ENCODE results near the gene RALGDS. TPM values are rescaled to one million over a fixed set of nuclear protein-coding genes. Genes with fewer than 3 reads are reported as not detected.
A peak's percentile ranks its signal among the peaks of the same experiment; 100 is the strongest.
"Not testable (repeated sequence)": the region's sequence is repeated elsewhere in the genome, so short reads cannot be mapped to it uniquely, and the experiment has no call there.

RALGDS gene
- total RNA-seq, result 10 to 100 TPM; 44.8 to 53.0 (median 49.8) TPM

DNA sequence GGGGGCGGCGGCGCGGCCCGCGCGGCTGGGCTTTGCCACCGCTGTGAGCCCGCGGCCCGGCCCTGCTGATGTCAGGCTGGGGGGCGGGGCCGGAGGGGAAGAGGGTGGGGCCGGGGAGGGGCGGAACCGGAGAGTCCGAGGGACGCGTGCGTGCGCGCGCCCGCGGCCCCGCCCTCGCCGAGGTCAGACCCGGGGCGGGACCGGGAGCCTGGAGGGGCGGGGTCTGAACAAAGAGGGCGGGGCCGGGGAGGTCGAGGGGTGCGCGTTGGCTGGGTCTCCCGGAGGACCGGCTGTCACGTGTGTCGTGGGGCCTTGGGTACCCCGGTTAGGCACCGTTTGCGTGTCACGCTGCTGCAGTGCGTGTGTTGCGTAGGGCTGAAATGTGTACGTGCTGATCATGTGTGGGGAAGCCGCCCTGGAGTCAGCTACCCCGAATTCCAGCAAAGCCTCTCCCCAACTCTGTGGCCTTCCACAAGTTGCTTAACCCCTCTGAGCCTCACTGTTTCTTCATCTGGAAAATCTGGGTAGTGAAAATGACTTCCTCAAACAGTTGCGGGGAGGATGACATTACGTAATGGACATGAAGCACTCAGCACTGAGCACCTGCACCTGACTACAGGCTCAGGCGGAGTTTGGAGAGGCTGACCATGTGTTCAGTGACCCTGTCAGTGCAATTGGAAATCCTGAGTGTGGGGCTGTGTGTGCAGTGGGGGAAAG, at the start of gene RALGDS:
TSS of gene RALGDS (minus strand) at position 43 of the 717 bp plus-strand sequence. CDS start 86 bp downstream, outside the sequence.
- WGBS, 2 donors (ENCODE audit: low coverage in 1 of 2), result no CpG with 5 or more reads among the region's 53 CpGs
- Histone ChIP-seq H3K9me3 (no peaks in the 10 kb centered on the region), H3K27me3 (no peaks in the 10 kb centered on the region), H3K4me3 (peak within 1 kb of the TSS; percentile 62 to 84), H3K27ac (peak within 1 kb of the TSS; percentile 68 to 94 (median 91)), H3K4me1 (peaks cover 0 to 81% (median 48%) of the 10 kb centered on the region in 3 donors), H3K36me3 (no peaks in the 10 kb centered on the region)
- TF ChIP-seq POLR2AphosphoS5 (IDR thresholded peaks at IDR 0.05) (no peak), EP300 (IDR thresholded peaks at IDR 0.05) (no peak), POLR2A (IDR thresholded peaks at IDR 0.05) (no peak)
- TF ChIP-seq, protein P1, sequence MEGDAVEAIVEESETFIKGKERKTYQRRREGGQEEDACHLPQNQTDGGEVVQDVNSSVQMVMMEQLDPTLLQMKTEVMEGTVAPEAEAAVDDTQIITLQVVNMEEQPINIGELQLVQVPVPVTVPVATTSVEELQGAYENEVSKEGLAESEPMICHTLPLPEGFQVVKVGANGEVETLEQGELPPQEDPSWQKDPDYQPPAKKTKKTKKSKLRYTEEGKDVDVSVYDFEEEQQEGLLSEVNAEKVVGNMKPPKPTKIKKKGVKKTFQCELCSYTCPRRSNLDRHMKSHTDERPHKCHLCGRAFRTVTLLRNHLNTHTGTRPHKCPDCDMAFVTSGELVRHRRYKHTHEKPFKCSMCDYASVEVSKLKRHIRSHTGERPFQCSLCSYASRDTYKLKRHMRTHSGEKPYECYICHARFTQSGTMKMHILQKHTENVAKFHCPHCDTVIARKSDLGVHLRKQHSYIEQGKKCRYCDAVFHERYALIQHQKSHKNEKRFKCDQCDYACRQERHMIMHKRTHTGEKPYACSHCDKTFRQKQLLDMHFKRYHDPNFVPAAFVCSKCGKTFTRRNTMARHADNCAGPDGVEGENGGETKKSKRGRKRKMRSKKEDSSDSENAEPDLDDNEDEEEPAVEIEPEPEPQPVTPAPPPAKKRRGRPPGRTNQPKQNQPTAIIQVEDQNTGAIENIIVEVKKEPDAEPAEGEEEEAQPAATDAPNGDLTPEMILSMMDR (IDR thresholded peaks at IDR 0.05), result no peak
- peak; percentile 89 for ATAC-seq

DNA sequence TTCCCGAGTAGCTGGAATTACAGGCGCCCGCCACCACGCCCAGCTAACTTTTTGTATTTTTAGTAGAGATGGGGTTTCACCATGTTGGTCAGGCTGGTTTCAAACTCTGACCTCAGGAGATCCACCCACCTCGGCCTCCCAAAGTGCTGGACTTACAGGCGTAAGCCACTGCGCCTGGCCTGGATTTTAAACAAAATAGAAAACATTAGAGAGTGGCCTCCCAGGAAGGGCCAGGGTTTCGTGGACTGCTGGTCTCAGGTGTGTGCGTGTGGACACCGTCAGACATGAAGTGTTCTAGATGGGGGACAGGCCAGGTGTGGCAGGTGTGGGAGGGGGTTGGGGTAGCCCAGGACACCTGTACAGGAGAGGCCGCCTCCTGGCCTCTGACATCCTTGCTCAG, 49.7 kb upstream of the RALGDS start:
- whole genome bisulfite sequencing, 2 donors (ENCODE audit: low coverage in 1 of 2), result 85 to 90% methylated on average over 3 to 4 of the region's 11 CpGs

DNA sequence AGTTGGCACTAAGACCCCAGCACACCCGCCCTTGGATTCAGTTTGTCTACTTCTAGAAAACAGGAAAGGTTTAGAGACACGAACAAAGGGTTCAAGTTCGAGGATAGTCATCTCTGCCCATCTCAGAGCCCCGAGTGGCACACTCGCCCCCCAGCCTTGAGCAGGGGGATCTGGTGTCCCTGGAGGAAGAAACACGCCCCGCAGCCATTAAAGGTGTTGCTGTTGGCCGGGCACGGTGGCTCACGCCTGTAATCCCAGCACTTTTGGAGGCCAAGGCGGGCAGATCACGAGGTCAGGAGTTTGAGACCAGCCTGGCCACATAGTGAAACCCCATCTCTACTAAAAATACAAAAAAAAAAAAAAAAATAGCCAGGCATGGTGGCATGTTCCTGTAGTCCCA, 48.6 kb upstream of the RALGDS start:
- not testable (repeated sequence) for H3K4me3 ChIP-seq, ATAC-seq, H3K27ac ChIP-seq, H3K36me3 ChIP-seq, H3K4me1 ChIP-seq, H3K9me3 ChIP-seq
- peaks cover 15% of the 10 kb centered on the region for H3K27me3 ChIP-seq
- WGBS, 2 donors (ENCODE audit: low coverage in 1 of 2), result 90% methylated on average over 2 of the region's 12 CpGs; no CpG with 5 or more reads in 1 of the 2 donors

More for the DNA sequence above, 49.7 kb upstream of the RALGDS start:
- Histone ChIP-seq H3K27ac (no peak overlapping the region), H3K9me3 (no peaks in the 10 kb centered on the region), H3K4me3 (no peak overlapping the region), H3K4me1 (no peaks in the 10 kb centered on the region), H3K27me3 (peaks cover 15% of the 10 kb centered on the region), H3K36me3 (no peaks in the 10 kb centered on the region)
- TF ChIP-seq POLR2AphosphoS5 (IDR thresholded peaks at IDR 0.05) (no peak), POLR2A (IDR thresholded peaks at IDR 0.05) (no peak), EP300 (IDR thresholded peaks at IDR 0.05) (no peak)
- TF ChIP-seq, protein P1 (IDR thresholded peaks at IDR 0.05), result no peak
- no peak for ATAC-seq

DNA sequence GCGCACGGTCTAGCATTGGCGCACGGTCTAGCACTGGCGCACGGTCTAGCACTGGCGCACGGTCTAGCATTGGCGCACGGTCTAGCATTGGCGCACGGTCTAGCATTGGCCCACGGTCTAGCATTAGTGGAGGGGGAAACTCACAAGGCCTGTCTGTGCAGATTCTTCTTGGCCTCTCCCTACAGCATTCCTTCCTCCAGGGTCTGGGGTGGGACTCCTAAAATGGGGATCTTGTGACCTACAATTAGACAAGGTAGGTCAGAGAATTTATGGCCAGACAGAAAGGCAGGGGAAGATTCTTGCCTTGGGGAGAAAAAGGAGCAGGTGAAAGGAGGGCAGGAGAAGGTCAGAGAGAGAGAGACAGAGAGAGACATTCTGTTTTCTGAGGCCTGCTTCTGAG, 48.1 kb upstream of the RALGDS start:
- H3K9me3 ChIP-seq, result no peaks in the 10 kb centered on the region
- WGBS, 2 donors (ENCODE audit: low coverage in 1 of 2), result 80 to 94% methylated on average over 3 to 12 of the region's 13 CpGs
- no peaks in the 10 kb centered on the region for H3K36me3 ChIP-seq
- H3K4me3 ChIP-seq, result no peak overlapping the region
- H3K27ac ChIP-seq, result no peak overlapping the region
- TF ChIP-seq POLR2AphosphoS5 (IDR thresholded peaks at IDR 0.05), result no peak
- no peak for TF ChIP-seq EP300 (IDR thresholded peaks at IDR 0.05)
- TF ChIP-seq, protein P1 (IDR thresholded peaks at IDR 0.05), result no peak
- TF ChIP-seq POLR2A (IDR thresholded peaks at IDR 0.05), result no peak
- H3K27me3 ChIP-seq, result peaks cover 15% of the 10 kb centered on the region
- H3K4me1 ChIP-seq, result peaks cover 0 to 7% (median 2%) of the 10 kb centered on the region in 3 donors
- no peak for ATAC-seq

DNA sequence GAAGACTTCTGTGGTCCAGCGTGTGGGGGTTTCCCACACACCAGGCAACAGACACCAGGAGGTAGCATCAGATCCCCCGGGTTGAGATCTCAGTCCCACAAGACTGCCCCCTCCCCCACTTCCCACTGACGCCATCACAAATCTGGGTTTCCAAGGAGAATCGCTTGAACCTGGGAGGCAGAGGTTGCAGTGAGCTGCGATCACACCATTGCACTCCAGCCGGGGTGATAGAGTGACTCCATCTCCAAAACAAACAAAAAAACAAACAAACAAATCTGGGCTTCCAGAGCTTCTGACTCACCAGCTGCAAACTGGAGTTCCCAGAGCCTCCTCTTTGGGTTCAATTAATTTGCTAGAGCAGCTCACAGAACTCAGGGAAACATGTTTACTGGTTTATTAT, 47.4 kb upstream of the RALGDS start:
- Histone ChIP-seq H3K4me3 (no peak overlapping the region), H3K27me3 (peaks cover 21% of the 10 kb centered on the region), H3K27ac (no peak overlapping the region), H3K4me1 (peaks cover 0 to 13% (median 6%) of the 10 kb centered on the region in 3 donors), H3K36me3 (no peaks in the 10 kb centered on the region), H3K9me3 (no peaks in the 10 kb centered on the region)
- TF ChIP-seq POLR2A (IDR thresholded peaks at IDR 0.05) (no peak), POLR2AphosphoS5 (IDR thresholded peaks at IDR 0.05) (no peak), EP300 (IDR thresholded peaks at IDR 0.05) (no peak)
- TF ChIP-seq, protein P1 (IDR thresholded peaks at IDR 0.05), result no peak
- 54% methylated on average over 6 of the region's 6 CpGs; no CpG with 5 or more reads in 1 of the 2 donors for WGBS, 2 donors (ENCODE audit: low coverage in 1 of 2)
- no peak for ATAC-seq

Data from gastroesophageal sphincter (tissue), 4 donors.